GM12878 (cell line): ENCODE results near the gene DPF3. TPM values are rescaled to one million over a fixed set of nuclear protein-coding genes. Genes with fewer than 3 reads are reported as not detected.

ENCODE experiments used
- ATAC-seq: fragments of 200-7000 bp; cut with Tn5 transposase; 3 replicates; pipeline ENCODE4 v1.9.1; 2020; ENCODE audit warnings: mild to moderate bottlenecking, moderate library complexity
- BruUV-seq: library from RNA; stranded (reverse); fragments of 400-500 nt; replicated peaks from 2 replicates; lab custom pipeline; 2021; lab: Mats Ljungman, UMichigan
- CTCF ChIA-PET: fragments of 300-600 bp; sonication (Branson Sonifier 250); formaldehyde crosslinking; extraction: SDS; loops from one replicate; lab custom pipeline; 2021; ENCODE audit warnings: inconsistent platforms; lab: Yijun Ruan, JAX
- POLR2A ChIA-PET: fragments of 350-600 bp; formaldehyde crosslinking; extraction: SDS; loops from one replicate; lab custom pipeline; 2021; ENCODE audit warnings: inconsistent platforms; lab: Charles Lee
- RAD21 ChIA-PET: fragments of 300-600 bp; sonication (Branson Sonifier 250); formaldehyde crosslinking; loops from one replicate; lab custom pipeline; 2023; ENCODE audit warnings: antibody characterized with exemption; ENCODE audit not compliant: unreplicated experiment; lab: Charles Lee
- SMC1A ChIA-PET: fragments of 300-600 bp; sonication (Branson Sonifier 250); formaldehyde crosslinking; loops from one replicate; lab custom pipeline; 2023; ENCODE audit not compliant: unreplicated experiment, uncharacterized antibody; lab: Charles Lee
- DNase-seq: peaks from one replicate; pipeline ENCODE4 v3.0.0-alpha.2; 2011; ENCODE audit warnings: low read depth, low spot score
- FAIRE-seq: peaks from 3 replicates; lab custom pipeline; 2011; peaks lifted over from hg19 to GRCh38; lab: Jason Lieb, UNC
- H2AFZ ChIP-seq: 2 replicates; pipeline ENCODE4 v1.6.0; 2011; ENCODE audit warnings: low read depth, low read length, control low read depth; ENCODE audit not compliant: control insufficient read depth
- H3K27ac ChIP-seq: 2 replicates; pipeline ENCODE4 v1.5.1; 2011; ENCODE audit warnings: control low read depth; ENCODE audit not compliant: control insufficient read depth, insufficient read depth
- H3K27me3 ChIP-seq, 2 experiments: replicated peaks in 1 of 2; 2 replicates each; pipeline versions ENCODE4 v1.6.0 to v1.6.1; 2011; ENCODE audit warnings: low read length in 1 of 2; ENCODE audit not compliant: control insufficient read depth in 2 of 2, insufficient read depth in 2 of 2
- H3K36me3 ChIP-seq, 2 experiments: 2 replicates each; pipeline ENCODE4 v1.5.1; 2011; ENCODE audit warnings: low read length in 1 of 2; ENCODE audit not compliant: control insufficient read depth in 2 of 2, insufficient read depth in 2 of 2
- H3K4me1 ChIP-seq: 2 replicates; pipeline ENCODE4 v1.6.1; 2011; ENCODE audit warnings: mild to moderate bottlenecking, low read length, moderate library complexity, mixed read lengths; ENCODE audit not compliant: control insufficient read depth, insufficient read depth
- H3K4me2 ChIP-seq: 2 replicates; pipeline ENCODE4 v1.6.0; 2011; ENCODE audit warnings: control low read depth; ENCODE audit not compliant: control insufficient read depth, insufficient read depth
- H3K4me3 ChIP-seq: fragments of 200-600 bp; sonication (generic); 2 replicates; pipeline ENCODE4 v1.5.1; 2016
- H3K79me2 ChIP-seq: 2 replicates; pipeline ENCODE4 v1.6.0; 2011; ENCODE audit warnings: low read length; ENCODE audit not compliant: control insufficient read depth, insufficient read depth
- H3K9ac ChIP-seq: 2 replicates; pipeline ENCODE4 v1.8.0; 2011; ENCODE audit warnings: low read length, control low read depth, mixed read lengths; ENCODE audit not compliant: control insufficient read depth, insufficient read depth
- H3K9me3 ChIP-seq: replicated peaks from 3 replicates; pipeline ENCODE4 v1.5.1; 2011; ENCODE audit warnings: mild to moderate bottlenecking, low read length; ENCODE audit not compliant: control insufficient read depth, insufficient read depth
- H4K20me1 ChIP-seq: 2 replicates; pipeline ENCODE4 v1.6.0; 2011; ENCODE audit not compliant: control insufficient read depth, insufficient read depth
- BCL3 ChIP-seq: IDR thresholded peaks from 2 replicates; pipeline ENCODE4 v1.6.1; 2011; ENCODE audit warnings: borderline replicate concordance, low read depth, mild to moderate bottlenecking, moderate library complexity, low read length; ENCODE audit not compliant: insufficient read depth, poor library complexity, severe bottlenecking
- BCLAF1 ChIP-seq: fragments of 450-650 bp; IDR thresholded peaks from 2 replicates; pipeline ENCODE4 v1.6.1; 2017; ENCODE audit warnings: antibody characterized with exemption, mild to moderate bottlenecking, moderate library complexity
- CTCF ChIP-seq, 3 experiments: IDR thresholded peaks in 2 of 3; conservative IDR thresholded peaks in 1 of 3; 2 replicates each; pipeline ENCODE4 v1.5.1; 2011; ENCODE audit warnings: low read depth in 3 of 3, low read length in 3 of 3, mild to moderate bottlenecking in 3 of 3, control low read depth in 2 of 3, moderate library complexity in 2 of 3, inconsistent platforms in 1 of 3, mixed read lengths in 1 of 3; ENCODE audit not compliant: control insufficient read depth in 2 of 3, insufficient read depth in 1 of 3; ENCODE audit errors: extremely low read depth in 1 of 3
- RAD21 ChIP-seq: IDR thresholded peaks from 2 replicates; pipeline ENCODE4 v1.6.1; 2011; ENCODE audit warnings: mild to moderate bottlenecking, low read depth, low read length, moderate library complexity; ENCODE audit not compliant: insufficient read depth
- ZSCAN29 ChIP-seq: fragments of 450-650 bp; IDR thresholded peaks from 2 replicates; pipeline ENCODE4 v1.6.1; 2017; ENCODE audit warnings: mild to moderate bottlenecking, moderate library complexity
- WGBS: methylation state at CpG from one replicate; pipeline ENCODE4 v1.1.6; 2016; ENCODE audit warnings: low lambda C conversion rate; ENCODE audit not compliant: insufficient replicate concordance, insufficient coverage; ENCODE audit errors: missing lambda C conversion rate; 5-methylcytosine and 5-hydroxymethylcytosine counted together
- in situ Hi-C: fragments of 300-500 bp; cut with MboI; formaldehyde crosslinking; loops from 9 replicates; pipeline ENCODE4 v1.14.3; 2018; ENCODE audit warnings: mixed read lengths
- intact Hi-C: fragments of 100-400 bp; cut with micrococcal nuclease; formaldehyde crosslinking; loops from one replicate; pipeline ENCODE4 v1.14.2; 2022; ENCODE audit not compliant: unreplicated experiment
- polyA plus RNA-seq, 11 experiments: library from polyadenylated mRNA; depleted of rRNA in 4 of 11; unstranded in 6 of 11; stranded (reverse) in 5 of 11; fragments of >200 nt; fragmentation: Nextera tagmentation in 4 of 11; fragmentation: Illumina TruSeq in 1 of 11; extraction: Ambion mirVana in 4 of 11; extraction: Trizol in 1 of 11; gene quantifications; 1 replicate in 1 of 11; 2 replicates in 10 of 11; pipeline versions ENCODE4 v1.2.1 to v1.2.3, GENCODE V29; 2011 to 2016; ENCODE audit warnings: inconsistent platforms in 2 of 11, missing spikeins in 2 of 11, low read depth in 1 of 11
- total RNA-seq, 4 experiments: library from RNA; depleted of rRNA in 3 of 4; stranded (reverse); fragments of >200 nt in 3 of 4; fragmentation: Illumina TruSeq in 1 of 4; extraction: Trizol in 1 of 4; gene quantifications; 2 replicates each; pipeline versions ENCODE4 v1.2.1 to v1.2.3, GENCODE V29; 2013 to 2021

DPF3 gene
- total and polyA plus RNA-seq, 10 of the 15 experiments (the other 5 are each of a cell fraction or from before 2014, with no cell fraction given): 0.69 to 8.0 (median 2.2) TPM

- TF ChIP-seq BCL3 (no peak), CTCF (IDR thresholded peaks at IDR 0.05 in 2 of 3, conservative IDR thresholded peaks at IDR 0.05 in 1 of 3; ENCODE audit: control insufficient read depth in 2 of 3, extremely low read depth in 1 of 3, insufficient read depth in 1 of 3, low read depth in 3 of 3, low read length in 3 of 3) (0 out of 6 replicates have a peak, but pooled peaks of 1 of the 3 experiments have one; percentile 0), RAD21 (peak; percentile 31; the same call in 1 of the 2 replicates), BCLAF1 (no peak), ZSCAN29 (no peak)
These were observed 147.6 kb downstream of the DPF3 start for GRCh38 chr14:72745991-72746980.

More at GRCh38 chr14:72745991-72746980, 147.6 kb downstream of the DPF3 start:
- RAD21 ChIA-PET: no interaction called here
- Histone ChIP-seq H3K4me3 (no peak overlapping the region), H3K27me3 (no peaks in the 10 kb centered on the region), H3K4me2 (no peak overlapping the region), H4K20me1 (no peaks in the 10 kb centered on the region), H3K79me2 (no peaks in the 10 kb centered on the region), H3K36me3 (no peaks in the 10 kb centered on the region; a peak in 2 of 4 replicates), H3K9me3 (no peaks in the 10 kb centered on the region; the same call in 2 of the 3 replicates), H3K9ac (no peak overlapping the region), H3K4me1 (no peaks in the 10 kb centered on the region), H3K27ac (no peak overlapping the region), H2AFZ (no peak overlapping the region)
- no peak for DNase-seq
- no peak for FAIRE-seq
- POLR2A ChIA-PET: no interaction called here
- ATAC-seq: no peak
- CTCF ChIA-PET: interaction anchor here (0.6 kb wide), 1 partner anchor 117 kb away, joined by 3 read pairs; no protein-coding TSS in a partner anchor
- SMC1A ChIA-PET: interaction anchor here (1.0 kb wide), 1 partner anchor 25 kb away, joined by 3 read pairs; no protein-coding TSS in a partner anchor
- no TSS peak for BruUV-seq
- intact Hi-C loops (no loop called here), in situ Hi-C loops (no loop called here)
- WGBS: 66% methylated on average over 19 of the region's 20 CpGs
